ENCODE results near the gene ACSBG1.

GRCh38 chr15:78154955-78155354 lies 79.4 kb downstream of the ACSBG1 start:
- TF ChIP-seq EZH2 (IDR thresholded peaks at IDR 0.05; ENCODE audit: low read depth, low read length, severe bottlenecking) (no peak), YY1 (IDR thresholded peaks at IDR 0.05; ENCODE audit: low read depth, low read length) (no peak), EP300 (IDR thresholded peaks at IDR 0.05; ENCODE audit: borderline replicate concordance in 1 of 2, low read depth in 2 of 2, low read length in 2 of 2) (no peak), CTCF (IDR thresholded peaks at IDR 0.05; ENCODE audit: control extremely low read depth in 1 of 3, insufficient read depth in 1 of 3, low read depth in 1 of 3, low read length in 3 of 3) (no peak), CEBPB (IDR thresholded peaks at IDR 0.05; ENCODE audit: low read depth, low read length) (no peak), GTF2F1 (IDR thresholded peaks at IDR 0.05; ENCODE audit: borderline replicate concordance, low read depth, low read length) (no peak), RAD21 (IDR thresholded peaks at IDR 0.05 in 1 of 2, conservative IDR thresholded peaks at IDR 0.05 in 1 of 2; ENCODE audit: low read depth in 2 of 2, low read length in 2 of 2) (no peak), KDM5A (IDR thresholded peaks at IDR 0.05; ENCODE audit: low read length) (no peak), CHD1 (IDR thresholded peaks at IDR 0.05; ENCODE audit: low read depth, low read length) (no peak)

Measured in H1 (cell line).